ENCODE data around the gene MAML2.

- TF ChIP-seq, protein P1, sequence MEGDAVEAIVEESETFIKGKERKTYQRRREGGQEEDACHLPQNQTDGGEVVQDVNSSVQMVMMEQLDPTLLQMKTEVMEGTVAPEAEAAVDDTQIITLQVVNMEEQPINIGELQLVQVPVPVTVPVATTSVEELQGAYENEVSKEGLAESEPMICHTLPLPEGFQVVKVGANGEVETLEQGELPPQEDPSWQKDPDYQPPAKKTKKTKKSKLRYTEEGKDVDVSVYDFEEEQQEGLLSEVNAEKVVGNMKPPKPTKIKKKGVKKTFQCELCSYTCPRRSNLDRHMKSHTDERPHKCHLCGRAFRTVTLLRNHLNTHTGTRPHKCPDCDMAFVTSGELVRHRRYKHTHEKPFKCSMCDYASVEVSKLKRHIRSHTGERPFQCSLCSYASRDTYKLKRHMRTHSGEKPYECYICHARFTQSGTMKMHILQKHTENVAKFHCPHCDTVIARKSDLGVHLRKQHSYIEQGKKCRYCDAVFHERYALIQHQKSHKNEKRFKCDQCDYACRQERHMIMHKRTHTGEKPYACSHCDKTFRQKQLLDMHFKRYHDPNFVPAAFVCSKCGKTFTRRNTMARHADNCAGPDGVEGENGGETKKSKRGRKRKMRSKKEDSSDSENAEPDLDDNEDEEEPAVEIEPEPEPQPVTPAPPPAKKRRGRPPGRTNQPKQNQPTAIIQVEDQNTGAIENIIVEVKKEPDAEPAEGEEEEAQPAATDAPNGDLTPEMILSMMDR (IDR thresholded peaks at IDR 0.05; ENCODE audit: low read length): no peak
- TF ChIP-seq EZH2 (optimal IDR thresholded peaks at IDR 0.05; ENCODE audit: low read depth, low read length) (no peak), EZH2phosphoT487 (IDR thresholded peaks at IDR 0.05; ENCODE audit: low read length) (no peak)
These were observed 8.8 kb downstream of the MAML2 start for GRCh38 chr11:96334219-96334618.

Measured in MM.1S (cell line).